ENCODE data around the gene CFAP77. TPM values are rescaled to one million over a fixed set of nuclear protein-coding genes. Genes with fewer than 3 reads are reported as not detected.

Gene CFAP77
- polyA plus RNA-seq, 3 donors: not detected

DNA sequence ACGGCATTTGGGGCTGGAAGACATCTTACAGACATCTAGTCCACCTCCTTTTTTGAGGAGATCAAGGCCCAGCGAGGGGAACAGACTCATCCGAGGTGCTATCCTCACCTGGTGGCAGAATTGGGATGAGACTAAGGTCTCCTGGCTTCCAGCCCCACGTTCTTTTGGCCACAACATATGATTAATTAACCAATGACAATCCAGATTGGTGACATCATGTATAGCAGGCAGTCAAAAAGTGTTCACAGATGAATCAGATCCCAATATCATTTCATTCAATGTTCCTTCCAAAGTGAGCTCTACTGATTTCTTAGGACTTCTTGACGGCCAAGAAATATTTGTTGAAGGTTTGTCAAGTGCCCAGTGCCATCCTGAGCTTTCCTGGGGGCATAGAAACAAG is 3.9 kb downstream of the CFAP77 start:
- Histone ChIP-seq H3K4me3 (replicated peaks in 1 of 3; ENCODE audit: low read depth in 2 of 3, low read length in 3 of 3) (no peak overlapping the region), H3K4me1 (ENCODE audit: control insufficient read depth in 1 of 2, insufficient read depth in 2 of 2, low read length in 2 of 2) (peaks cover 19 to 21% of the 10 kb centered on the region in 2 donors), H3K27ac (ENCODE audit: low read depth in 1 of 2, low read length in 2 of 2) (no peak overlapping the region), H3K79me2 (ENCODE audit: insufficient read depth, low read length) (no peaks in the 10 kb centered on the region), H3K9me3 (replicated peaks in 1 of 2; ENCODE audit: control insufficient read depth in 1 of 2, insufficient read depth in 1 of 2, low read length in 2 of 2) (peaks cover 0 to 9% of the 10 kb centered on the region in 2 donors), H4K20me1 (ENCODE audit: insufficient read depth, low read length) (no peaks in the 10 kb centered on the region), H3K4me2 (replicated peaks; ENCODE audit: extremely low read depth, low read length, poor library complexity, severe bottlenecking) (no peak overlapping the region), H3K27me3 (ENCODE audit: control insufficient read depth in 2 of 2, insufficient read depth in 2 of 2, low read length in 2 of 2) (peaks cover 70 to 82% of the 10 kb centered on the region in 2 donors), H2AFZ (ENCODE audit: insufficient read depth, low read depth, low read length, poor library complexity, severe bottlenecking) (no peak overlapping the region), H3K9ac (ENCODE audit: insufficient read depth, low read length, poor library complexity, severe bottlenecking) (no peak overlapping the region), H3K36me3 (replicated peaks in 1 of 2; ENCODE audit: control insufficient read depth in 1 of 2, insufficient read depth in 2 of 2, low read length in 2 of 2) (no peaks in the 10 kb centered on the region)
- H3K4me1 Mint-ChIP-seq: peaks cover 21% of the 10 kb centered on the region
- H3K27ac Mint-ChIP-seq: no peak overlapping the region
- TF ChIP-seq, protein P1, sequence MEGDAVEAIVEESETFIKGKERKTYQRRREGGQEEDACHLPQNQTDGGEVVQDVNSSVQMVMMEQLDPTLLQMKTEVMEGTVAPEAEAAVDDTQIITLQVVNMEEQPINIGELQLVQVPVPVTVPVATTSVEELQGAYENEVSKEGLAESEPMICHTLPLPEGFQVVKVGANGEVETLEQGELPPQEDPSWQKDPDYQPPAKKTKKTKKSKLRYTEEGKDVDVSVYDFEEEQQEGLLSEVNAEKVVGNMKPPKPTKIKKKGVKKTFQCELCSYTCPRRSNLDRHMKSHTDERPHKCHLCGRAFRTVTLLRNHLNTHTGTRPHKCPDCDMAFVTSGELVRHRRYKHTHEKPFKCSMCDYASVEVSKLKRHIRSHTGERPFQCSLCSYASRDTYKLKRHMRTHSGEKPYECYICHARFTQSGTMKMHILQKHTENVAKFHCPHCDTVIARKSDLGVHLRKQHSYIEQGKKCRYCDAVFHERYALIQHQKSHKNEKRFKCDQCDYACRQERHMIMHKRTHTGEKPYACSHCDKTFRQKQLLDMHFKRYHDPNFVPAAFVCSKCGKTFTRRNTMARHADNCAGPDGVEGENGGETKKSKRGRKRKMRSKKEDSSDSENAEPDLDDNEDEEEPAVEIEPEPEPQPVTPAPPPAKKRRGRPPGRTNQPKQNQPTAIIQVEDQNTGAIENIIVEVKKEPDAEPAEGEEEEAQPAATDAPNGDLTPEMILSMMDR (IDR thresholded peaks at IDR 0.05): no peak
- WGBS (ENCODE audit: insufficient coverage): 82% methylated on average over 2 of the region's 5 CpGs
- DNase-seq: no peak
- peaks cover 81 to 90% (median 82%) of the 10 kb centered on the region in 3 donors for H3K27me3 Mint-ChIP-seq (ENCODE audit: low read depth in 3 of 3)
- H3K36me3 Mint-ChIP-seq: peaks cover 4 to 9% of the 10 kb centered on the region in 2 donors
- H3K4me3 Mint-ChIP-seq: peak overlapping the region in 1 of 2 donors; percentile 74
- H3K9me3 Mint-ChIP-seq: peaks cover 0 to 11% (median 4%) of the 10 kb centered on the region in 7 donors
- intact Hi-C loops (cut with micrococcal nuclease): loop anchor here in 1 of 2 donors (5.0 kb wide), 1 partner anchor 388 kb away; no protein-coding TSS in a partner anchor

DNA sequence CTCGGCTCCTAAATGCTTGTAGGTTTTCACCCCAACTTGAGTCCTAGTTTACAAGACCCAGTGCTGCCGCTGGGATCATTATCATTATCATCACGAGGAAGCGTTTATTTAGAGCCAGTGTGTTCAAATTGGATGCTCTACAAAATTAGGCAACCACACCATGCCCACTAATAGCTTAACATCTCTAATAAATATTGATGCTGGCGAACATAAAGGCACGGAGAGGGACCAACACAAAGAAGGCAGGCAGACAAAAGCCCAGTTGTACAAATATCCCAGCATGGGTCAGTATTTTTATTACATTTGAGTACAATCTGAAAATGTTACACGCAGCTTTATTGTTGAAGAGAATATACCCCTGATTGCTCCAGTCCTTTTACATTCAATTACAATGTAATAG is 4.7 kb downstream of the CFAP77 start:
- H3K27me3 Mint-ChIP-seq (ENCODE audit: low read depth in 3 of 3): peaks cover 76 to 86% (median 80%) of the 10 kb centered on the region in 3 donors
- Histone ChIP-seq H3K27ac (ENCODE audit: low read depth in 1 of 2, low read length in 2 of 2) (no peak overlapping the region), H4K20me1 (ENCODE audit: insufficient read depth, low read length) (no peaks in the 10 kb centered on the region), H3K27me3 (ENCODE audit: control insufficient read depth in 2 of 2, insufficient read depth in 2 of 2, low read length in 2 of 2) (peaks cover 63 to 74% of the 10 kb centered on the region in 2 donors), H3K79me2 (ENCODE audit: insufficient read depth, low read length) (no peaks in the 10 kb centered on the region), H3K4me3 (replicated peaks in 1 of 3; ENCODE audit: low read depth in 2 of 3, low read length in 3 of 3) (no peak overlapping the region), H3K36me3 (replicated peaks in 1 of 2; ENCODE audit: control insufficient read depth in 1 of 2, insufficient read depth in 2 of 2, low read length in 2 of 2) (no peaks in the 10 kb centered on the region), H3K9me3 (replicated peaks in 1 of 2; ENCODE audit: control insufficient read depth in 1 of 2, insufficient read depth in 1 of 2, low read length in 2 of 2) (peaks cover 0 to 6% of the 10 kb centered on the region in 2 donors), H2AFZ (ENCODE audit: insufficient read depth, low read depth, low read length, poor library complexity, severe bottlenecking) (no peak overlapping the region), H3K4me2 (replicated peaks; ENCODE audit: extremely low read depth, low read length, poor library complexity, severe bottlenecking) (no peak overlapping the region), H3K4me1 (ENCODE audit: control insufficient read depth in 1 of 2, insufficient read depth in 2 of 2, low read length in 2 of 2) (peaks cover 17% of the 10 kb centered on the region in 2 donors), H3K9ac (ENCODE audit: insufficient read depth, low read length, poor library complexity, severe bottlenecking) (no peak overlapping the region)
- no peak for DNase-seq
- H3K9me3 Mint-ChIP-seq: peaks cover 0 to 9% (median 4%) of the 10 kb centered on the region in 7 donors
- peaks cover 4 to 6% of the 10 kb centered on the region in 2 donors for H3K36me3 Mint-ChIP-seq
- H3K27ac Mint-ChIP-seq: no peak overlapping the region
- TF ChIP-seq, protein P1 (IDR thresholded peaks at IDR 0.05): no peak
- intact Hi-C loops (cut with micrococcal nuclease): loop anchor here in 1 of 2 donors (5.0 kb wide), 1 partner anchor 388 kb away; no protein-coding TSS in a partner anchor
- peak overlapping the region in 1 of 2 donors; percentile 62 for H3K4me3 Mint-ChIP-seq
- H3K4me1 Mint-ChIP-seq: peaks cover 18% of the 10 kb centered on the region
- WGBS (ENCODE audit: insufficient coverage): 45% methylated on average over 2 of the region's 7 CpGs
